ENCODE measurements around the gene SPOPL. TPM values are rescaled to one million over a fixed set of nuclear protein-coding genes. Genes with fewer than 3 reads are reported as not detected.

SPOPL gene
- total and polyA plus RNA-seq, 9 of the 15 experiments (the other 6 are each of a cell fraction or from before 2014, with no cell fraction given): 0.53 to 6.1 (median 4.1) TPM

DNA sequence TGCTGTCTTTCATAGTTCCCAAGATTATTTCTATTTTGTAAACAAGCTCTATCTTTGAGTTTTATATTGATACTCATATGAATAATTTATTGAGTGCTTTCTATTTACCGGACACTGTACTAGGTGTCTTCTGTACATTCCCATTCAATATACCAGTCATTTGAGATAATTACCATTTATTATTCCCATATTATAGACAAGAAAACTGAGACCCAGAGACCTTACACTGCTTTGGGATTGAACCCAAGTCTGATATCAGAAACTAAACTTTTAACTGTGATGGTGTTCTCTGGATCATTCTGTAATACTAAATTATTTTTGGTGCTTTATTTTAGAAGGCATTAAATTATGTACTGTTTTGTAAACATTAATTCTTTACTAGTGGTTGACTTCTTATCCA, 17.3 kb downstream of the SPOPL start:
- H3K9me1 ChIP-seq (ENCODE audit: control insufficient read depth, insufficient read depth, low read length): no peaks in the 10 kb centered on the region
- WGBS (ENCODE audit: insufficient coverage, low coverage, missing lambda C conversion rate): 100% methylated on average over 1 of the region's 1 CpG
- no peak overlapping the region for H3K27ac ChIP-seq (ENCODE audit: extremely low read depth, low read depth, low read length)
- no peaks in the 10 kb centered on the region for H3K36me3 ChIP-seq (ENCODE audit: control insufficient read depth, insufficient read depth, low read length)
- H3K4me2 ChIP-seq (ENCODE audit: insufficient read depth, low read length): no peak overlapping the region
- no peak overlapping the region for H3K4me3 ChIP-seq
- ChIA-PET CTCF (ENCODE audit: low intra/inter-chr PET ratio) (no interaction called here), POLR2A (interaction anchor here (0.8 kb wide), 1 partner anchor 42 kb away, joined by 4 read pairs; no protein-coding TSS in a partner anchor)
- H3K9ac ChIP-seq (ENCODE audit: insufficient read depth in 1 of 2, low read depth in 2 of 2, low read length in 2 of 2): no peak overlapping the region
- peak; percentile 15; the same call in 1 of the 2 replicates for TF ChIP-seq C11orf30 (IDR thresholded peaks at IDR 0.05; ENCODE audit: low read depth)
- no peak for TF ChIP-seq CHD4 (IDR thresholded peaks at IDR 0.05; ENCODE audit: insufficient read depth, insufficient replicate concordance, low read depth, low read length, poor library complexity, severe bottlenecking)
- peak; percentile 75 for TF ChIP-seq RBM25 (IDR thresholded peaks at IDR 0.05; ENCODE audit: low read depth, low read length, severe bottlenecking)
- no peak for FAIRE-seq
- in situ Hi-C loops (cut with MboI): no loop called here
- no TSS peak for BruUV-seq (replicated peaks)
- no peaks in the 10 kb centered on the region for H3K27me3 ChIP-seq (ENCODE audit: control insufficient read depth in 2 of 2, insufficient read depth in 2 of 2, low read length in 2 of 2)
- intact Hi-C loops (cut with micrococcal nuclease): no loop called here
- H3K9me3 ChIP-seq (replicated peaks; ENCODE audit: control insufficient read depth, insufficient read depth, low read depth, low read length): no peaks in the 10 kb centered on the region
- peaks cover 56% of the 10 kb centered on the region; the same call in 2 of the 3 replicates for H3K79me2 ChIP-seq (ENCODE audit: control insufficient read depth, insufficient read depth, low read length)
- no peak for ATAC-seq
- no peaks in the 10 kb centered on the region for H4K20me1 ChIP-seq (replicated peaks; ENCODE audit: control insufficient read depth, insufficient read depth, low read length)
- no peak overlapping the region for H2AFZ ChIP-seq (ENCODE audit: low read depth, low read length)
- no peaks in the 10 kb centered on the region; a peak in 2 of 5 replicates for H3K4me1 ChIP-seq (replicated peaks in 1 of 2; ENCODE audit: control insufficient read depth in 2 of 2, insufficient read depth in 2 of 2, low read length in 2 of 2)
- no peak for DNase-seq (ENCODE audit: extremely low read depth in 1 of 4, low spot score in 3 of 4)

- H2AFZ ChIP-seq (ENCODE audit: low read depth, low read length): no peak overlapping the region
- H3K27ac ChIP-seq (ENCODE audit: extremely low read depth, low read depth, low read length): no peak overlapping the region
- FAIRE-seq: no peak
- no peaks in the 10 kb centered on the region for H4K20me1 ChIP-seq (replicated peaks; ENCODE audit: control insufficient read depth, insufficient read depth, low read length)
- ChIA-PET CTCF (ENCODE audit: low intra/inter-chr PET ratio) (no interaction called here), POLR2A (no interaction called here)
- no peak overlapping the region for H3K4me3 ChIP-seq
- no peak overlapping the region for H3K9ac ChIP-seq (ENCODE audit: insufficient read depth in 1 of 2, low read depth in 2 of 2, low read length in 2 of 2)
- H3K36me3 ChIP-seq (ENCODE audit: control insufficient read depth, insufficient read depth, low read length): no peaks in the 10 kb centered on the region
- no peaks in the 10 kb centered on the region; a peak in 2 of 5 replicates for H3K4me1 ChIP-seq (replicated peaks in 1 of 2; ENCODE audit: control insufficient read depth in 2 of 2, insufficient read depth in 2 of 2, low read length in 2 of 2)
- H3K27me3 ChIP-seq (ENCODE audit: control insufficient read depth in 2 of 2, insufficient read depth in 2 of 2, low read length in 2 of 2): no peaks in the 10 kb centered on the region
- no peak for DNase-seq (ENCODE audit: extremely low read depth in 1 of 4, low spot score in 3 of 4)
- 75% methylated on average over 5 of the region's 5 CpGs for WGBS (ENCODE audit: insufficient coverage, low coverage, missing lambda C conversion rate)
- ATAC-seq: no peak
- intact Hi-C loops (cut with micrococcal nuclease) (no loop called here), in situ Hi-C loops (cut with MboI) (no loop called here)
- H3K9me1 ChIP-seq (ENCODE audit: control insufficient read depth, insufficient read depth, low read length): no peaks in the 10 kb centered on the region
- peaks cover 32% of the 10 kb centered on the region; the same call in 2 of the 3 replicates for H3K79me2 ChIP-seq (ENCODE audit: control insufficient read depth, insufficient read depth, low read length)
- H3K4me2 ChIP-seq (ENCODE audit: insufficient read depth, low read length): no peak overlapping the region
- H3K9me3 ChIP-seq (replicated peaks; ENCODE audit: control insufficient read depth, insufficient read depth, low read depth, low read length): peaks cover 2% of the 10 kb centered on the region; the same call in 1 of the 2 replicates
- no TSS peak for BruUV-seq (replicated peaks)
- no peak for TF ChIP-seq HMBOX1 (IDR thresholded peaks at IDR 0.05)
- no peak for TF ChIP-seq ATF2 (CRISPR knock-in tag; IDR thresholded peaks at IDR 0.05)
- TF ChIP-seq NCOR1 (IDR thresholded peaks at IDR 0.05): no peak
- TF ChIP-seq KLF16 (IDR thresholded peaks at IDR 0.05): no peak
- no peak for TF ChIP-seq TRIM25 (IDR thresholded peaks at IDR 0.05; ENCODE audit: borderline replicate concordance)
- TF ChIP-seq GABPA (tag; conservative IDR thresholded peaks at IDR 0.05; ENCODE audit: low read depth): no peak
- no peak for TF ChIP-seq ZNF507 (tag; conservative IDR thresholded peaks at IDR 0.05)
Observed at GRCh38 chr2:138521821-138522220, 20.3 kb downstream of the SPOPL start.
